G401 (cell line): ENCODE data around the gene TSC2. TPM values are rescaled to one million over a fixed set of nuclear protein-coding genes. Genes with fewer than 3 reads are reported as not detected.

Source experiments
- DNase-seq: peaks from one replicate; pipeline ENCODE4 v3.0.0-alpha.2; 2015; ENCODE audit warnings: low spot score
- in situ Hi-C: cut with HindIII; loops from 2 replicates; pipeline ENCODE4 v1.10.0; 2016; ENCODE audit warnings: low sequenced_read_pairs, mixed read lengths
- total RNA-seq: library from RNA; depleted of rRNA; stranded (reverse); fragments of >200 nt; shearing (Covaris generic); gene quantifications from 2 replicates; pipeline ENCODE4 v1.2.3, GENCODE V29; 2014

The TSC2 gene
- total RNA-seq, 1 experiment from 2014 or later: 36.4 TPM

- in situ Hi-C loops: loop anchor here (5.0 kb wide), 1 partner anchor 123 kb away; no protein-coding TSS in a partner anchor
- no peak for DNase-seq
Observed at GRCh38 chr16:2039274-2040031, 8.3 kb upstream of the TSC2 start.

- in situ Hi-C loops: no loop called here
- no peak for DNase-seq
Observed at GRCh38 chr16:2040041-2040786, 7.6 kb upstream of the TSC2 start.

DNA sequence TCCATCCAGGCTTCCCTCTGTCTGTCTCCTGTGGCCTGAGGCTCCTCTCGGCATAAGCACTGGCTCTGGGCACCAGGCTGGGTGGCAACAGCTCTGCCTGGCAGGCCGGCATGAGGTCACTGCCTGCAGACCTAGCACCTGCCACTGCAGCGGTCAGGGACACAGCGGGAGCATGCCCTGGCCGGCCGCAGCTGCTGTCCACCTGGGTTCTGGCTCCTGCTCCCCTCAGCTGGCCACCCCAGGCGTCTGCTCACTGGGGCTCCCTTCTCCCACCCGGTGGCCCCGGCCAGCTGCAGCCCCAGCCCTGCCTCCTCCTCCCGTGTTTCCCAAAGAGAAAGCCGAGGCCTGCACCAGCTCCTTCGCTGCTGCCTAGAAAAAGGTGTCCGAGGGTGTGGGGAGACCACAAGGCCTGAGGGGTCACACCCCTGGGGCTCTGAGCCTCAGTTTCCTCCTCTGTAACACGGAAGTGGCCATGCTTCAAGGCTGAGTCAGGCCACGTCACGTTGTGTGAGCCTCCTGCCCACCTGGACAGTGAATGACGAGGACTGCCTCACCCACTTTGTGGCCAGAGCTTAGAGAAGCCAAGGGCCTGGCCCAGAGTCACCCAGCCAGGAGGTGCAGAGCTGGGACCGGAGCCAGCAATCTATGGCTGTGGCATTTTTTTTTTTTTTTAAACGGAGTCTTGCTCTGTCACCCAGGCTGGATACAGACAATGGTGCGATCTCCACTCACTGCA lies 6.8 kb upstream of the TSC2 start:
- in situ Hi-C loops: no loop called here
- peak; percentile 71 for DNase-seq

DNA sequence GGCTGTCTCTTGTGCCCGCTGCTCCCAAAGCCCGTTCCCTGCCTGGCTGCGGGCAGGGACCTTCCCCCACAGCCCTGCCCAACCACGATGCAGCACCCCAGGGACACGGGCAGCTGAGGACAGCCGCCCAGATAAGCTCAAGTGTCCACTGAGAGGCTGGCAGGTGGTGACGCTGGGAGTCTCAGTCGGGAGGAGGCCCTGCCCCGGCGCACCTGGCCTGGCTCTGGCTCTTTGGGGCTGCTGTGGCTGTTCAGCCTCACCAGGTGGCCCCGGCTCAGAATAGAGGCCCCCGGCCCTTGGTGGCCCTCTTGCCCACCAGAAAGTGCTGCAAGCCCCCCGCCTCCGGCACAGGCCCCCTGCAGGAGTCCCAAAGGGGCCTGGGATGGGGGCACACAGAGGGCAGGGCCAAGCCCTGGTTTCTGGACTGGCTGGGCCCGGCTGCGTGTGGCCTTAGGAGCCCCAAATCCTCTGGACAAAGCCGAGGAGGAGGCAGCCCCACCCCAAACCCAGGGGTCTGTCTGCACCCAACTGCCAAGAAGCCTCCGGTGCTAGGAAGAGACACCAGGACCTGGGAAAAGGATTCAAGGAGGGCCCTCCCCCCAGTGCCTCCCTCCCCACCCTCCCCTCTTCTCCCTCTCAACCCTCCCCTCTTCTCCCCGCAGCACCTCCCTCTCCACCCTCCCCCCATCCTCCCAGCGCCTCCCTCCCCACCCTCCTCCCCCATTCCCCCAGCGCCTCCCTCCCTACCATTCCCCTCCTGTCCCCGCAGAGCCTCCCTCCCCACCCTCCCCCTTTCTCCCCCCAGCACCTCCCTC lies 5.4 kb upstream of the TSC2 start:
- in situ Hi-C loops: no loop called here
- no peak for DNase-seq

DNA sequence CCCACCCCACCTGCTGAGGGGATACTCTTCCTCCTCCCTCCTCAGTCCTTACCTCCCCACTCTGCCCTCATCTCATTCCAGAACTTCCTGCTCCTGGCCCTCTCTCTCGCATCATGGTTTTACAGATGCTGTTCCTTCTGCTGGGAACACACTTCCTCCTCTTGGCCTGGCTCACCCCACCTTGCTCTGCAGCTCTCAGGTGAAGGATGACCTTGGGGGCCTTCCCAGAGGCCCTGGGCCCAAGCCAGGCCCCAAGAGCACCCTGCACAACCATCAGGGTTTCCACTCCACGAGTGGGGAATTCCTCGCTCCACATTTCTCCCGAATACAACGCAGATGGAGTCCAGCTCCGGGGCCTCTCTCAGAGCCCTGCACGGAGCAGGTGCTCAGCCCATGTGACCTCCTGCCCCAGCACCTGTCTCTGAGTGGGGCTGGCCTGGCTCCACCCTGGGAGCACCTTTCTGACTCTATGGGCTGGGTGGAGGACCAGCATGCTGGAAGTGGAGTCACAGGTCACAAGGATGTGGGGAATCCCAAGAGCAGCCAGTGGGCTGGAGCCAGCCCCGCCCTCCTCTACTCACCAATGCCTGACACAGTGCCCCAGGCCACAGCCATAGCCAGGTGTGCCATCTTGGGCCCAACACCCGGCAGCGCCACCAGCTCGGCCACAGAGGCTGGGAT lies 4.7 kb upstream of the TSC2 start:
- in situ Hi-C loops: no loop called here

DNA sequence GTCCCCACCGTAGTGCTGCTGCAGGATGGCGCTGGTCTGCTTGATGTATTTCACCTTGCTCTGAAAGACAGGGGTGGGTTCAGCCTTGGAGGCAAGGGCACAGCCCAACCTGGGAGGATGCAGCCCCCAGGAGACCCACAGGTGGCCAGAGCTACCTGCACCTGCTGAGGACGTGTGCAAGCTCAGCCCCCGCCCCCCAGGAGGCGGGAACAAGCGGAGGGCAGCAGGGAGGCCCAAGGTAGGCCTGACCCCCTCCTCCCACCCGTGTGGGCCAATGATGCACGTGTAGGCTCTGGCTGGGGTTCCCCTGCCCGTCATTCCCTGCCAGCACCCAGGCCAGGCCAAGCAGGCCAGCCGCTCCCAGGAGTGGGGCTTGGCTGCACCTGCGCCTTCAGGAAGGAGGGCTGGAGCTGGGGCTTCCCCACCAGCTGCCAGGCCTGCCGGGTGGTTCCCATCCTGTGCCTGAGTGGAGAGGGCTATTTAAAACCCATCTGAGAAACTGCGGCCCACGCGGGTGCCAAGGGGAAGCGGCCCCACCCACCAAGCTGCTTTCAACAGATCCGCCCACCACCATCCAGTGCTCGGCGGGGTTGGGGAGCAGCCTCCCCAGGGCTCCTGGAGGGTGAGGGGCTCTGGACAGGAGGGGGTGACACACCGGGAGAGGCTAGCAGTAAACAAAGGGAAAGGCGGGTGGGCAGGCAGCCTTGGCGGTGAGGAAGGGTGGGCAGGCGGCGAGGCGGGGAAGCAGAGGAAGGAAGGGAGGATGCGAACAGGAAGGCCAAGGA lies 3.9 kb upstream of the TSC2 start:
- in situ Hi-C loops: no loop called here
- peak; percentile 47 for DNase-seq

More for the DNA sequence above, 4.7 kb upstream of the TSC2 start:
- no peak for DNase-seq

DNA sequence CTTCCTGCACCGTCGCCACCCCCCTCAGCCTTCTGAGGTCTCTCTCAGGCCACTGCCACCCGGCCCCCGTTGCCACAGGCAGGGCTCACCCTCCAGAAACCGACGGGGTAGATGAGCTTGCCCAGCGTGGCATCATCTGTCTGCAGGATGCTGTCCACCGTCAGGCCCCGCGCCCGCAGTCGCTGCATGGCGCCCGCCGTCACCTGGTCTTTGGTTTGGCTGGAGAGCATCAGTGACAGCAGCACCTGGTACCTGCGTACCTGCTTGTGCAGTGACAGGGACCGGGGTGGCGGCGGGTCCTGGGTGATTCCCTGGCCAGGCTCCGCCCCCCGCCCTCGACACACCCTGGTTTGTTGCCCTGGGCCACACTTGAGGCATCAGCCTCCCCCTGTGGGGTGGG lies 3.2 kb upstream of the TSC2 start:
- in situ Hi-C loops: no loop called here
- DNase-seq: no peak

GRCh38 chr16:2045965-2046892 lies 1.6 kb upstream of the TSC2 start:
- in situ Hi-C loops: no loop called here
- DNase-seq: no peak

- no peak for DNase-seq
- in situ Hi-C loops: no loop called here
Observed at GRCh38 chr16:2046893-2047329, 874 bp upstream of the TSC2 start.

- in situ Hi-C loops: no loop called here
- no peak for DNase-seq
Observed at GRCh38 chr16:2048116-2048543, 345 bp downstream of the TSC2 start.

DNA sequence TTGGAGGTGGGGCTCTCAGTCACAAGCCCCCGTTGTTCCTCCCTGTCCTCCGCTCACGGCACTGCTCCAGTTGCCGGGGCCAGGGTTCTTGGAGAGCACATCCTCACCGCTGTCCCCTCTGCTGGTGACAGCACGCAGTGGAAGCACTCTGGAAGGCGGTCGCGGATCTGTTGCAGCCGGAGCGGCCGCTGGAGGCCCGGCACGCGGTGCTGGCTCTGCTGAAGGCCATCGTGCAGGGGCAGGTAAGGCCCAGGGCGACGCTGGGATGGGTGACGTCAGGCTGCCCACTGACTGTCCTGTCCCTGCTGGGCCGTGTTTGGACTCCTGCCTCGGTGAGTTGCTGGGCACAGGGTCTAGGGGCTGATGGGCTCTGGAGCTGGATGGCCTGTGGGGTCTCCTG lies 5.4 kb downstream of the TSC2 start:
- in situ Hi-C loops: no loop called here
- no peak for DNase-seq

DNA sequence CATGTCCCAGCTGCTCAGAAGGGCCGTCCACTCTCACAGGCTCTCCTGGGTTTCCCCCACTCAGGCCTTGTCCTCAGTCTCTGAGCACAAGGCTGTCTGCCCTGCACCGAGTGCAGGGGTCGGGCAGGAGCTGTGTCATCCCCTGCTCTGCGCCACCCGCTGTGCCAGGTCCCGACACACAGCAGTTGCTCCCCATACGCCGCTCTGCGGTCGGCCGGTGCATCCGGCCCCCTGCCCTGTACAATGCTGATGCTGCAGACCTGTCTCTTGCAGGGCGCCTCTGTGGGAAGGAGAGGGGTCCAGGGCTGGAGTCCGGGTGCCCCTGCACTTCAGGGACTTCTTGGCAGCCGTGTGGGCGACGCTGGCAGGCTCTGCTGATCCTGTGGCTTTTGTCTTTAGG lies 6.1 kb downstream of the TSC2 start:
- in situ Hi-C loops: no loop called here

DNA sequence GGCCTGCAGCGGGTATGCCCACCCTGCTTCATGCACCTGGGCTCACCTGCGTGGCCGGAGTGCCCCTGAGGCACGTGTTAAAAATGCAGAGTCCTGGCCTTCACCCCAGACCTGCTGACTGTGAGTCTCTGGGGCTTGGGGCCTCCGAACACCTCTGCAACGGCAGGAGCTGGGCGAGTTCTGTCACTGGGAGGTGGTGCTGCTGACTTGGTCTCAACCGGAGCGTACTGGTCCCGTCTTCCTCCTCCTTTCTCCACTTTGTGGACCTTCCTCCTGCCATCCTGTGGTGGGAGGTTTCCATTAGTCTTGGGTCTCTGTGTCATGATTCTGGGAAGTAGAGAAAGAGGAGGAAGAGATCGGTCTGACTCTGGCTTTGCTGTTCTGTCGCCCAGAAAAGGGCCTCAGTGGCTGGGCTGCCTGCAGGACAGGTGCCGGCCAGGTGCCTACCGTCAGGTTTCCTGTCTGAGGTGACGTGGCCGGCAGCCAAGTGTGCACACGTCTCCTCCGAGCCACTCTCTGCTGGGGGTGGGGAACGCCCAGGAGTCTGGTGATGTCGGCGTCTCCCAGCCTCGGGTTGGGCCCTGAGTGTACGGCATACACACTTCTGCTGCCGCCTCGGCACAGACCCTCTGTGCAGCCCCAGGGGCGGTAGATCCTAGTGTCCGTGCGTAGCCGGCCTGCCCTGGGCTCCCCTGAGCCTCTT lies 6.9 kb downstream of the TSC2 start:
- no peak for DNase-seq
- in situ Hi-C loops: no loop called here

More for the DNA sequence above, 6.1 kb downstream of the TSC2 start:
- no peak for DNase-seq

DNA sequence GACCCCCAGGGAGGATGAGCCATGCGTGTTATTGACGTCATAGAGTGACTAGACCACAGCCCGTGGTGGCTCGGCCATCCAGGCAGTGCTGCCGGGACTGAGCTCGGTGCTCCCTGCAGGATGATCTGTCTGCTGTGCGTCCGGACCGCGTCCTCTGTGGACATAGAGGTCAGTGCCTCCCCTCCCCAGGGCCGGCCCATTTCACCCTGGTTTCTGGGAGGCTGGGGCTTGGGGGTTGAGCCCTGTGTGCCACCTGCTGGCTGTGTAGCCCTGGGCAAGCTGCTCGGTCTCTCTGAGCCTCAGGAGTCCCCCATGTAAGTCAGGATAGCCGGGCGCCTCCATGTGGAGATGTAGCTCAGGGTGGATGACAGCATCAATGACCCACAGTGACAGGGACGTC lies 8.3 kb downstream of the TSC2 start:
- DNase-seq: no peak
- in situ Hi-C loops: no loop called here

- in situ Hi-C loops: no loop called here
- no peak for DNase-seq
Observed at GRCh38 chr16:2056681-2057407, 9.1 kb downstream of the TSC2 start.

DNA sequence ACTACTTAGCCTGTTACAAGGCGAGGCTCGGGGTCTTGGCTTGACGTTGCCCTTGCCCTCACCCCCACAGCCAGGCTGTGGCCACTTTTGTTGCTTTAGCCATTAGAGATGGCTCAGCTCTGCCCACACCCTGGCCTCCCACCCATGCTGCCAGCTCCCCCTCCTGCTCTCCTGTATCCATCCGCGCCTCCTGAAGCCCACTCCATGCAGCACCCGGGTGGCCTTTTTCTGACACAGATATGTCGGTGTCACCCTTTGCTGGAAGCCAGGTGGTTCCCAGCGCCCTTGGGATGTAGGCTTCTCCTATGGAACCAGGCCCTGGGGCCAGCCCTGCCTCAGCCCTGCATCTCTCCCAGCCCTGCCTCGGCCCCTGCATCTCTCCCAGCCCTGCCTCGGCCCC lies 9.7 kb downstream of the TSC2 start:
- DNase-seq: no peak
- in situ Hi-C loops: no loop called here
